GM20000 (cell line): Measurements from ENCODE around the gene TMEM54.

ENCODE experiments used
- DNase-seq: peaks from one replicate; pipeline ENCODE4 v3.0.0; 2012; ENCODE audit warnings: low spot score
- TF ChIP-seq, protein P1 (sequence below): IDR thresholded peaks from 2 replicates; pipeline ENCODE4 v1.5.1; 2012; ENCODE audit warnings: mild to moderate bottlenecking, control low read depth; ENCODE audit errors: extremely low read depth, missing control alignments

TMEM54 gene

DNA sequence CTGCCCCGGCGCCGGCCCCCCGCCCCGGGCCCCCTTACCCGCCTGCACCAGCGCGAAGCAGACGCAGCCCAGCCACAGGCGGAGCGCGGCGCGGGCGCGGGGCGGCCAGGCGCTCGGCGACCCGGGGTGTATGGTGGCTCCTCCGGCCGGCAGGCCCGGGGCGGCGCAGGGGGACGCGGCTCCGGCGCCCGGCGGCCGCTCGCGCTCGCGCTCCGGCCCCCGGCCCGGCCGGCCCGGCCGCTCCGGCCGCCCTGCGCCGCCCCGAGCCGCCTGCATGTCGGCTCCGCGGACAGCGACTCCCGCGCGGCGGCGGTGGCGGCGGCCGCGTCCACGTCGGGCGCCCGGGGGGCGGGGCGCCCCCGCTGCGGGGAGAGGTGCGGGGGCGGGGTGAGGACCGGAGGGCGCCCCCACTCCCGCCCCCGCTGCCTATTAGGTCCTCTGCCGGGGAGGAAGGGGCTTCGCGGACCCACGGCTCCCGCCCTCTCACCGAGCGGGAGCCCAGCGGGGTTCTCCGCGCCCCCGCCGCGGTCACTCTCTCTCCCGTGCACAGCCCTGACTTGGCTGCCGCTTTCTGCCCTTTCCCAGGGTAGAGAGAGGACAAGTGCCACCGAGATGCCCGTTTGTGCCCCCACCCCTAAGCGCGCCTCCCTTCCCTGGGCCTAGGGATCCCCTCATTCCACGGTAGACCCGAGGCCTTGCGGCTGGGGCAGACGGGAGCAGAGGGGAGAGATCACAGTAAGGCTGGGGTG lies 30.4 kb downstream of the TMEM54 start, which contains the start of gene FNDC5:
FNDC5 (minus strand) TSS at position 298 of the 749 bp plus-strand sequence.
- TF ChIP-seq, protein P1, sequence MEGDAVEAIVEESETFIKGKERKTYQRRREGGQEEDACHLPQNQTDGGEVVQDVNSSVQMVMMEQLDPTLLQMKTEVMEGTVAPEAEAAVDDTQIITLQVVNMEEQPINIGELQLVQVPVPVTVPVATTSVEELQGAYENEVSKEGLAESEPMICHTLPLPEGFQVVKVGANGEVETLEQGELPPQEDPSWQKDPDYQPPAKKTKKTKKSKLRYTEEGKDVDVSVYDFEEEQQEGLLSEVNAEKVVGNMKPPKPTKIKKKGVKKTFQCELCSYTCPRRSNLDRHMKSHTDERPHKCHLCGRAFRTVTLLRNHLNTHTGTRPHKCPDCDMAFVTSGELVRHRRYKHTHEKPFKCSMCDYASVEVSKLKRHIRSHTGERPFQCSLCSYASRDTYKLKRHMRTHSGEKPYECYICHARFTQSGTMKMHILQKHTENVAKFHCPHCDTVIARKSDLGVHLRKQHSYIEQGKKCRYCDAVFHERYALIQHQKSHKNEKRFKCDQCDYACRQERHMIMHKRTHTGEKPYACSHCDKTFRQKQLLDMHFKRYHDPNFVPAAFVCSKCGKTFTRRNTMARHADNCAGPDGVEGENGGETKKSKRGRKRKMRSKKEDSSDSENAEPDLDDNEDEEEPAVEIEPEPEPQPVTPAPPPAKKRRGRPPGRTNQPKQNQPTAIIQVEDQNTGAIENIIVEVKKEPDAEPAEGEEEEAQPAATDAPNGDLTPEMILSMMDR: no peak
- DNase-seq: peak; percentile 52

DNA sequence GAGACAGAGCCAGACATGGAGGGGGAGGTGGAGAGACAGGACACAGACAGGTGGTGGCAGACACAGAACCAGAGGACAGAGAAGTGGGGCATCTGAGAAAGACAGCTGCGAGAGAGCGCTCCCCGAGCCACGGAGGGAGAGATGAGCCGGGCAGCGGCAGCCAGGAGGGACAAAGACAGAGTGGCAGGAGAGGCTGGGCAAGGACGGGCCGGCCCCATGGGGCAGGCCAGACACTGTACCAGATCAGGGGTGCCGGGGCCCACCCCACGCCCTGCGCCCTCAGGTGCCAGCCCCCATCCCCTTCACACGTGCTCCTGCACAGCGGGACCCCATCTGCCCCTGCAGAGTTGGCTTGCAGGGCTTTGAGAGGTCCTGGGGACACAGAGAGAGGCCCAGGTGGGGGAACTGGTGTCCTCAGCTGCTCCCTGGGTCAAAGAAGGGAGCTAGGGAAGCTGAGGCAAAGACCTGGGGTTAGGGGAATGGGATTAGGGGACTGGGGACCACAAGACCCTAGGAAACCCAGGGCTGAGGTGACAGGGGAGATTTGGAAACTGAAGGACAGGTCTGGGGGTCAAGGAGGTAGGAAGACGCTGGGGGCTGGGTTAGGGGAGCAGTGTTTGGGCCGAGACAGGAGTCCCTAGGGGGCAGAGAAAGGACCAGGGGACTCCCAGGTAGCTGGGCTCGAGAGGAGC lies 31.1 kb downstream of the TMEM54 start:
- TF ChIP-seq, protein P1: no peak
- no peak for DNase-seq

DNA sequence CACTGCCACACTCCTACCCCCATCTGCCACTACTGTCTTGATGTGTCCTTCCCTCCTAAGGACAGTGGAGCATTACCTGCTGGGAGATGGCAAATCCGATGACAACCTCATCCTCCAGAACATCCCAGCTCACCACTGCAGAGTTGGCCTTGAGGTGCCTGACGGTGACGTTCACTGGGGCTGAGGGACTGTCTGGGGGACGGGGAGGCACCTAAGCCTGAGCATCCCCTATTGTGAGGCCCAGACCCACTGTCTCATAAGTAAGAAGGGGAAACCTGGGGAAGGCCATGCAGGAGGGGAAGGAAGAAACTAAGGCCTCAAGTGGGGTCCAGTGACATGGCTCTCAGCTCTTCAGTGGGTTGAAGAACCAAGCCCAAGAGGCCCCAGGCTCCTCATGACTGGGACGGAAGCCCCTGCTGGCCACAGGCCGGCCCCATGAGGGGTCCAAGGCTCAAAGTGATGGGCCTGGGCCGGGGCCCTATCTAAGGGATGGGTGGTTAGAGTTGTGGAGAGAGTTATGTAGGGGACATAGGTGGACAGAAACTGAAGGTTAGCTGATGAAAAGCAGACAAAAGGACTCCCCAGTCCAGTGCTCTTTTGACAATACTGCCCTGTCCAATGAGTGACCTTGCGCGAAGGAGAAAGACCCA lies 32.3 kb downstream of the TMEM54 start:
- no peak for DNase-seq
- TF ChIP-seq, protein P1: no peak

DNA sequence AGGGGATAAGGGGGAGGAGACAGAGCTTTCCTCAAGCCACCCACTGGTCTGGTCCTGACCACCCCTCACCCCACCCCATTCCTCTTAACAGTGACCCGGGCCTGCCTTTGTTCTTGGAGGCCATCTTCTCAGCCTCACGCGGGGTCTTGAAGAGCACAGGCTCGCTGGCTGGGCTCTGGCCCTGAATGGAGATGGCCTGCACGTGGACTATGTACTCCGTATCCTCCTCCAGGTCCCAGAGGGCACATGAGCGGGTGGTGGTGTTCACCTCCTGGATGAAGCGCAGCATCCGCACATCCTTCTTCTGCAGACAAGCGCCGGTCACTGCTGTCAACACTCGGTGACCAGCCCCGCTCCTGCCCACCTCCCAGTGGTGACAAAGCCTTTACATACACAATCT lies 33.1 kb downstream of the TMEM54 start:
- TF ChIP-seq, protein P1: no peak
- DNase-seq: no peak

DNA sequence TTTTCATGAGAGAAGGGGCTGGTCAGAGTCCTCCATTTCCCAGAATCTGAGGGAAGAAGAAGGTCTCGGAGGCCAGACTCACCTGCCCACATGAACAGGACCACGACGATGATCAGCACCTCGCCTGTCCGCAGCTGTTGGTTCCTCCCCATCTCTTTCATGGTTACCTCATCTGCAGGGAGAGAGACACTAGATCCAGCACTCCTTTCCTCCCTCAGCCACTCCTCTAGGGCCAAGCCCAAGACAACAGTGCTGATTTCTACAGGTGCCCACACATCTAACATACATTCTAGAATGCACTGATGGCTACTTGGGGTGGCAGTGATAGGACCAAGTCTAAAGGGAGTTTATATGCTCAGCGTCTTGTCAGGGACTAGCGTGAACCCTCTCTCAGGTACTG lies 33.5 kb downstream of the TMEM54 start:
- no peak for DNase-seq
- TF ChIP-seq, protein P1: no peak

DNA sequence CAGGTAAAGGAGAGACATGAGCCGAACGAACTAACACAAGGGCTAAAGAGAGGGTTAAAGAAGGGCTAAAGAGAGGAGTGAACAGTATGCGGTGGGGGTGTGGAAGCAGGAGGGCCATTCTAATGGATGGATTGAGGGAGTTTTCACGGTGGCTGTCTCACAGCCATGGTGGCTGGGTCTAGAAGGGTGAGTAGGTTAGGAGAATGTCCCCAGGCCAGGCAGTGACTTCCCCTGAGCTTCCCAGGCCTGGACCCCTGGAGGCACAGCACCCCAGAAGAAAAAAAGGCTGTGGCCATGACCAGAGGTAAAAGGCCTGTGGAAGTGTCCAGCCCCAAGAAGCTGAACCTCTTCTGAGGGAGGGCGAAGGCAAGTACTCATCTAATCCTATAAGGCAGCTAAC lies 34.0 kb downstream of the TMEM54 start:
- TF ChIP-seq, protein P1: no peak
- no peak for DNase-seq
